Neuronal stem cell (in vitro differentiated cells): Measurements from ENCODE around the gene WDR83.

Experiments used
- DNase-seq: peaks from one replicate; pipeline ENCODE4 v3.0.0-alpha.2; 2013; ENCODE audit warnings: low spot score
- H2AFZ ChIP-seq: one replicate; pipeline ENCODE4 v1.6.1; 2013; ENCODE audit warnings: mild to moderate bottlenecking, low read length, inconsistent platforms
- H2AK5ac ChIP-seq: 2 replicates; pipeline ENCODE4 v1.6.1; 2013; ENCODE audit warnings: low read depth, mild to moderate bottlenecking, inconsistent platforms, low read length, moderate library complexity, mixed read lengths
- H2BK120ac ChIP-seq: 2 replicates; pipeline ENCODE4 v1.6.1; 2013; ENCODE audit warnings: low read depth, mild to moderate bottlenecking, inconsistent platforms, low read length, moderate library complexity, mixed read lengths
- H2BK12ac ChIP-seq: one replicate; pipeline ENCODE4 v1.6.1; 2013; ENCODE audit warnings: low read length, inconsistent platforms
- H2BK15ac ChIP-seq: 2 replicates; pipeline ENCODE4 v1.6.1; 2013; ENCODE audit warnings: mild to moderate bottlenecking, low read length, inconsistent platforms, mixed read lengths
- H2BK5ac ChIP-seq: one replicate; pipeline ENCODE4 v1.6.1; 2013; ENCODE audit warnings: inconsistent platforms, mild to moderate bottlenecking, low read length, moderate library complexity
- H3K14ac ChIP-seq: one replicate; pipeline ENCODE4 v1.6.1; 2013; ENCODE audit warnings: low read length, inconsistent platforms
- H3K18ac ChIP-seq: 2 replicates; pipeline ENCODE4 v1.6.1; 2013; ENCODE audit warnings: low read length, inconsistent platforms
- H3K23ac ChIP-seq: 2 replicates; pipeline ENCODE4 v1.6.1; 2013; ENCODE audit warnings: low read depth, mild to moderate bottlenecking, mixed read lengths, low read length, inconsistent platforms; ENCODE audit not compliant: poor library complexity
- H3K27ac ChIP-seq: replicated peaks from 3 replicates; pipeline ENCODE4 v1.5.1; 2013; ENCODE audit warnings: low read length, inconsistent platforms
- H3K27me3 ChIP-seq, 3 experiments: 2 replicates each; pipeline ENCODE4 v1.6.1; 2013; ENCODE audit warnings: low read length in 3 of 3, mild to moderate bottlenecking in 2 of 3, inconsistent platforms in 1 of 3, low read depth in 1 of 3, mixed read lengths in 1 of 3, moderate library complexity in 1 of 3; ENCODE audit not compliant: control insufficient read depth in 3 of 3, insufficient read depth in 3 of 3
- H3K36me3 ChIP-seq, 2 donors: replicated peaks in 1 of 2; 2 replicates each; pipeline ENCODE4 v1.6.1; 2013; ENCODE audit warnings: low read length in 2 of 2; ENCODE audit not compliant: control insufficient read depth in 2 of 2, insufficient read depth in 2 of 2
- H3K4ac ChIP-seq: 2 replicates; pipeline ENCODE4 v1.6.1; 2013; ENCODE audit warnings: inconsistent platforms, mild to moderate bottlenecking, low read length, moderate library complexity
- H3K4me1 ChIP-seq, 2 donors: 1 replicate in 1 of 2; 2 replicates in 1 of 2; pipeline ENCODE4 v1.6.1; 2013; ENCODE audit warnings: low read length in 2 of 2, low read depth in 1 of 2; ENCODE audit not compliant: control insufficient read depth in 2 of 2, insufficient read depth in 1 of 2
- H3K4me2 ChIP-seq: one replicate; pipeline ENCODE4 v1.6.1; 2013; ENCODE audit warnings: mild to moderate bottlenecking, low read length, inconsistent platforms; ENCODE audit not compliant: insufficient read depth, poor library complexity, severe bottlenecking
- H3K4me3 ChIP-seq, 2 donors: 2 replicates each; pipeline ENCODE4 v1.5.1; 2013; ENCODE audit warnings: low read length in 2 of 2, mild to moderate bottlenecking in 2 of 2, inconsistent platforms in 1 of 2, moderate library complexity in 1 of 2
- H3K79me1 ChIP-seq: one replicate; pipeline ENCODE4 v1.6.1; 2013; ENCODE audit warnings: low read depth, mild to moderate bottlenecking, inconsistent platforms, low read length, moderate library complexity
- H3K9ac ChIP-seq: one replicate; pipeline ENCODE4 v1.6.1; 2013; ENCODE audit warnings: mild to moderate bottlenecking, low read depth, low read length, inconsistent platforms; ENCODE audit not compliant: poor library complexity
- H3K9me3 ChIP-seq, 2 donors: replicated peaks in 1 of 2; 2 replicates each; pipeline versions ENCODE3 to v1.6.1; 2013; ENCODE audit warnings: low read length in 2 of 2, mild to moderate bottlenecking in 2 of 2, inconsistent platforms in 1 of 2, low read depth in 1 of 2, mixed read lengths in 1 of 2, moderate library complexity in 1 of 2; ENCODE audit not compliant: control insufficient read depth in 2 of 2, insufficient read depth in 1 of 2
- H4K8ac ChIP-seq: one replicate; pipeline ENCODE4 v1.6.1; 2013; ENCODE audit warnings: low read depth, mild to moderate bottlenecking, inconsistent platforms, low read length, moderate library complexity
- H4K91ac ChIP-seq: one replicate; pipeline ENCODE4 v1.6.1; 2013; ENCODE audit warnings: low read length, low read depth, mild to moderate bottlenecking, inconsistent platforms; ENCODE audit not compliant: poor library complexity
- WGBS, 2 donors: extraction: QIAGEN DNeasy Blood & Tissue Kit; methylation state at CpG; one replicate each; pipeline ENCODE4 v1.1.7; 2013; ENCODE audit warnings: missing lambda C conversion rate in 2 of 2, mixed read lengths in 1 of 2; ENCODE audit not compliant: insufficient read length in 2 of 2, insufficient replicate concordance in 1 of 2; ENCODE audit errors: extremely low coverage in 2 of 2; 5-methylcytosine and 5-hydroxymethylcytosine counted together

Gene WDR83

GRCh38 chr19:12689012-12689411 lies 22.4 kb downstream of the WDR83 start:
- H3K9me3 ChIP-seq, result no peaks in the 10 kb centered on the region
- H3K4me2 ChIP-seq, result no peak overlapping the region
- peaks cover 4% of the 10 kb centered on the region in 2 donors for H3K36me3 ChIP-seq
- no peak overlapping the region for H2AFZ ChIP-seq
- H3K14ac ChIP-seq, result peak overlapping the region; percentile 8
- no peak overlapping the region for H3K27ac ChIP-seq
- no peak overlapping the region for H3K4ac ChIP-seq
- H4K91ac ChIP-seq, result no peak overlapping the region
- peak overlapping the region; percentile 53 for H2BK5ac ChIP-seq
- no peak overlapping the region for H4K8ac ChIP-seq
- DNase-seq, result no peak
- no peak overlapping the region for H3K18ac ChIP-seq
- peaks cover 2% of the 10 kb centered on the region for H3K79me1 ChIP-seq
- H3K27me3 ChIP-seq, result no peaks in the 10 kb centered on the region
- WGBS, 2 donors, result no CpG with 5 or more reads among the region's 12 CpGs
- H3K4me1 ChIP-seq, result no peaks in the 10 kb centered on the region
- H3K23ac ChIP-seq, result no peak overlapping the region
- H2AK5ac ChIP-seq, result no peak overlapping the region
- H3K9ac ChIP-seq, result peak overlapping the region; percentile 50
- H3K4me3 ChIP-seq, result no peak overlapping the region
- no peak overlapping the region for H2BK15ac ChIP-seq
- no peak overlapping the region for H2BK12ac ChIP-seq
- H2BK120ac ChIP-seq, result peak overlapping the region; percentile 81

- Histone ChIP-seq H3K36me3 (peaks cover 4% of the 10 kb centered on the region in 2 donors), H2BK5ac (peak overlapping the region; percentile 53), H4K8ac (no peak overlapping the region), H3K79me1 (peaks cover 4% of the 10 kb centered on the region), H3K14ac (peak overlapping the region; percentile 6), H3K4ac (no peak overlapping the region), H3K4me2 (no peak overlapping the region), H3K9me3 (no peaks in the 10 kb centered on the region), H2BK120ac (peak overlapping the region; percentile 81), H3K4me1 (no peaks in the 10 kb centered on the region), H3K27me3 (no peaks in the 10 kb centered on the region), H2BK12ac (no peak overlapping the region), H3K9ac (no peak overlapping the region), H3K23ac (no peak overlapping the region), H3K27ac (no peak overlapping the region), H4K91ac (no peak overlapping the region), H3K4me3 (no peak overlapping the region), H3K18ac (no peak overlapping the region), H2BK15ac (no peak overlapping the region), H2AFZ (no peak overlapping the region), H2AK5ac (no peak overlapping the region)
- WGBS, 2 donors, result no CpG with 5 or more reads among the region's 26 CpGs
- no peak for DNase-seq
Measured at GRCh38 chr19:12689581-12690216, 23.1 kb downstream of the WDR83 start.

DNA sequence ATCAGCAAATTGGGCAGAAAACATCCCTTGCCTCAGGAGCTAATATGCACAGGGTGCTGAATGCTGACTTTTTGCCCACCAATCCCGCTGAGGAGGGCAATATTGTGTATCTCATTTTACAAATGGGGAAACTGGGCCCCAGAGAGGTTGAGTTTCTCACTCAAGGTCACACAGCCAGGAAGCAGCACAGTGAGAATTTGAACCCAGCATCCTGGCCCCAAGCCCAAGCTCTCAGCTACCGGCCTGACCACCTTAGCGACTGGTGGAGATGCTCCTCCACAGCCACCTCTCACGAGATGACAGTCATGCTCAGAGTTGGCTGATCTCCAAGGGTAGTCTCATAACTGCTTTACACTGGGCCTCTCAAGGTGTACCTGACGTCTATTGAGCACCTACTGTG lies 26.4 kb downstream of the WDR83 start:
- Histone ChIP-seq H3K4ac (no peak overlapping the region), H2BK5ac (no peak overlapping the region), H2BK120ac (no peak overlapping the region), H3K23ac (no peak overlapping the region), H3K14ac (no peak overlapping the region), H2BK12ac (no peak overlapping the region), H4K91ac (no peak overlapping the region), H3K4me3 (no peak overlapping the region), H2AFZ (no peak overlapping the region), H2BK15ac (no peak overlapping the region), H3K79me1 (peaks cover 4% of the 10 kb centered on the region), H3K9me3 (no peaks in the 10 kb centered on the region), H3K4me1 (peaks cover 3% of the 10 kb centered on the region in 2 donors), H3K36me3 (peaks cover 4 to 5% of the 10 kb centered on the region in 2 donors), H3K27me3 (no peaks in the 10 kb centered on the region), H3K4me2 (no peak overlapping the region), H2AK5ac (no peak overlapping the region), H3K18ac (no peak overlapping the region), H4K8ac (no peak overlapping the region), H3K27ac (no peak overlapping the region), H3K9ac (no peak overlapping the region)
- no CpG with 5 or more reads among the region's 5 CpGs for WGBS, 2 donors
- no peak for DNase-seq

DNA sequence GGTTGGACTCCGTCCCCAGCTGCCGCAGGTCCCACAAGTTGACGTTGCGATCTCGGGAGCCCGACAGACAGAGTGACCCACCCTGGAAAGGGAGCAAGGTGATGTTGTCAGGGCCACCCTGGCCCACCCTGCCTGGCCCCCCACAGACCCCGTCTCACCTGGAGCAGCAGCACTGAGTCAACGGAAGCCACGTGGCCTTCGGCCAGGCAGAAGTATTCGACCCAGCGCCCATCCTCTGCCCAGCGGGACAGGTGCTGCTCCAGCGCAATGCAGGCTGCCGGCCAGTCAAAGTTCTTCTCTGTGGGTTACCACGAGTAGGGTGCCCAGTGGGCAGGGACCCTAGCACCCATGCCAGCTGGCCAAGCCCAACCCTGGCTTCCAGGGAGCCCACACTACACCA lies 28.0 kb downstream of the WDR83 start:
- Histone ChIP-seq H2AFZ (no peak overlapping the region), H3K4ac (no peak overlapping the region), H2BK5ac (no peak overlapping the region), H2BK12ac (no peak overlapping the region), H3K14ac (no peak overlapping the region), H3K79me1 (peaks cover 4% of the 10 kb centered on the region), H2BK15ac (no peak overlapping the region), H2AK5ac (no peak overlapping the region), H3K36me3 (peaks cover 9 to 20% of the 10 kb centered on the region in 2 donors), H3K4me3 (peak overlapping the region; percentile 23 to 99), H4K91ac (no peak overlapping the region), H3K27me3 (no peaks in the 10 kb centered on the region), H3K27ac (no peak overlapping the region), H4K8ac (no peak overlapping the region), H3K9me3 (no peaks in the 10 kb centered on the region), H3K9ac (no peak overlapping the region), H3K4me1 (peaks cover 3% of the 10 kb centered on the region in 2 donors), H2BK120ac (no peak overlapping the region), H3K23ac (peak overlapping the region; percentile 5), H3K4me2 (no peak overlapping the region), H3K18ac (no peak overlapping the region)
- DNase-seq, result no peak
- no CpG with 5 or more reads among the region's 16 CpGs for WGBS, 2 donors
